HEK293T (cell line): ENCODE measurements around the gene KLC4.

Experiments
- ARNT ChIP-seq: fragments of 450-650 bp; IDR thresholded peaks from 2 replicates; pipeline ENCODE4 v1.6.1; 2017; ENCODE audit warnings: mild to moderate bottlenecking
- BHLHE40 ChIP-seq: fragments of 450-650 bp; IDR thresholded peaks from 2 replicates; pipeline ENCODE4 v1.6.1; 2016; ENCODE audit warnings: mild to moderate bottlenecking, moderate library complexity, borderline replicate concordance
- FOXM1 ChIP-seq: fragments of 450-650 bp; IDR thresholded peaks from 2 replicates; pipeline ENCODE4 v1.6.1; 2017; ENCODE audit warnings: mild to moderate bottlenecking, borderline replicate concordance
- NFRKB ChIP-seq: fragments of 450-650 bp; IDR thresholded peaks from 2 replicates; pipeline ENCODE4 v1.6.1; 2016; ENCODE audit warnings: mild to moderate bottlenecking, moderate library complexity
- SP1 ChIP-seq: fragments of 450-650 bp; IDR thresholded peaks from 2 replicates; pipeline ENCODE4 v1.6.1; 2017
- SUZ12 ChIP-seq: fragments of 450-650 bp; IDR thresholded peaks from 2 replicates; pipeline ENCODE4 v1.6.1; 2016; ENCODE audit warnings: mild to moderate bottlenecking
- ZNF384 ChIP-seq: fragments of 450-650 bp; IDR thresholded peaks from 2 replicates; pipeline ENCODE4 v1.6.1; 2016
- TF ChIP-seq, protein P1 (sequence below): fragments of 450-650 bp; IDR thresholded peaks from 2 replicates; pipeline ENCODE4 v1.6.1; 2016

DNA sequence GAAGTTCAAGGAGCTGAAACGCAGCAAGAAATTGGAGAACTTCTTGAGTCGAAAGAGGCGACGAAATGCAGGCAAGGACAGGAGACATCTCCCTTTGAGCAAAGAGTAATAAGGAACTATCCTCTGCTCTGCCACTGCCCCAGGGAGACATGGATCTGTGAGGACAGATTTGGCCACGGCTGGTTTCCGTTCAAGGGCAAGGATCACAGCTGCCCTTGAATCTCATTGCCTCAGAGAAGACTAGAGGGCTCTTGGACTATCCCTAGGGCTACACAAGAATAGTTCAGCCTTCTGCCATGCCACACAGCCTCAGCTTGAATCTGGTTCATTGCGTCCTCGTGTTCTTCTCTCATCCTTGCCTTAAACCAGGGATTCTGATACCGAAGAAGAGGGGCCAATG lies 30.3 kb upstream of the KLC4 start:
- TF ChIP-seq, protein P1, sequence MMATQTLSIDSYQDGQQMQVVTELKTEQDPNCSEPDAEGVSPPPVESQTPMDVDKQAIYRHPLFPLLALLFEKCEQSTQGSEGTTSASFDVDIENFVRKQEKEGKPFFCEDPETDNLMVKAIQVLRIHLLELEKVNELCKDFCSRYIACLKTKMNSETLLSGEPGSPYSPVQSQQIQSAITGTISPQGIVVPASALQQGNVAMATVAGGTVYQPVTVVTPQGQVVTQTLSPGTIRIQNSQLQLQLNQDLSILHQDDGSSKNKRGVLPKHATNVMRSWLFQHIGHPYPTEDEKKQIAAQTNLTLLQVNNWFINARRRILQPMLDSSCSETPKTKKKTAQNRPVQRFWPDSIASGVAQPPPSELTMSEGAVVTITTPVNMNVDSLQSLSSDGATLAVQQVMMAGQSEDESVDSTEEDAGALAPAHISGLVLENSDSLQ: no peak
- TF ChIP-seq BHLHE40 (no peak), SP1 (no peak), ARNT (no peak), FOXM1 (no peak), NFRKB (no peak), ZNF384 (no peak), SUZ12 (no peak)
